ENCODE results near the gene CALCOCO1. TPM values are rescaled to one million over a fixed set of nuclear protein-coding genes. Genes with fewer than 3 reads are reported as not detected.

Gene CALCOCO1
- total RNA-seq, 4 donors from 2014 or later = 400 to 469 (median 424) TPM

GRCh38 chr12:53756300-53757100 is 29.2 kb upstream of the CALCOCO1 start:
- TF ChIP-seq CTCF (IDR thresholded peaks at IDR 0.05) = no peak
- TF ChIP-seq POLR2AphosphoS5 (IDR thresholded peaks at IDR 0.05) = no peak
- no peak for TF ChIP-seq EP300 (IDR thresholded peaks at IDR 0.05)
- TF ChIP-seq POLR2A (IDR thresholded peaks at IDR 0.05) = no peak
- Histone ChIP-seq H3K4me1 (peaks cover 0 to 25% (median 7%) of the 10 kb centered on the region in 3 donors), H3K4me3 (no peak overlapping the region), H3K27me3 (peaks cover 57% of the 10 kb centered on the region), H3K36me3 (no peaks in the 10 kb centered on the region), H3K9me3 (no peaks in the 10 kb centered on the region), H3K27ac (no peak overlapping the region)
- peak; percentile 9 for ATAC-seq
- 86% methylated on average over 3 to 4 of the region's 5 CpGs for WGBS, 2 donors (ENCODE audit: low coverage in 1 of 2)

GRCh38 chr12:53755893-53756292 is 28.6 kb upstream of the CALCOCO1 start:
- 27 to 42% methylated on average over 2 to 3 of the region's 3 CpGs for WGBS, 2 donors (ENCODE audit: low coverage in 1 of 2)
- no peaks in the 10 kb centered on the region for H3K36me3 ChIP-seq
- H3K4me3 ChIP-seq = no peak overlapping the region
- ATAC-seq = no peak
- no peaks in the 10 kb centered on the region for H3K9me3 ChIP-seq
- H3K27ac ChIP-seq = no peak overlapping the region
- peaks cover 57% of the 10 kb centered on the region for H3K27me3 ChIP-seq
- TF ChIP-seq CTCF (IDR thresholded peaks at IDR 0.05) = no peak
- no peak for TF ChIP-seq POLR2A (IDR thresholded peaks at IDR 0.05)
- TF ChIP-seq EP300 (IDR thresholded peaks at IDR 0.05) = no peak
- no peak for TF ChIP-seq POLR2AphosphoS5 (IDR thresholded peaks at IDR 0.05)
- H3K4me1 ChIP-seq = peaks cover 0 to 31% (median 11%) of the 10 kb centered on the region in 3 donors

- no peaks in the 10 kb centered on the region for H3K36me3 ChIP-seq
- H3K27ac ChIP-seq = no peak overlapping the region
- peaks cover 57% of the 10 kb centered on the region for H3K27me3 ChIP-seq
- TF ChIP-seq CTCF (IDR thresholded peaks at IDR 0.05) = no peak
- no peak for TF ChIP-seq POLR2AphosphoS5 (IDR thresholded peaks at IDR 0.05)
- no peak for TF ChIP-seq EP300 (IDR thresholded peaks at IDR 0.05)
- no peak for TF ChIP-seq POLR2A (IDR thresholded peaks at IDR 0.05)
- 80 to 87% methylated on average over 1 to 4 of the region's 4 CpGs for WGBS, 2 donors (ENCODE audit: low coverage in 1 of 2)
- ATAC-seq = no peak
- no peaks in the 10 kb centered on the region for H3K9me3 ChIP-seq
- peaks cover 0 to 35% (median 11%) of the 10 kb centered on the region in 3 donors for H3K4me1 ChIP-seq
- H3K4me3 ChIP-seq = no peak overlapping the region
Observed at GRCh38 chr12:53755451-53755891, 28.2 kb upstream of the CALCOCO1 start.

- peaks cover 0 to 39% (median 11%) of the 10 kb centered on the region in 3 donors for H3K4me1 ChIP-seq
- no peak overlapping the region for H3K4me3 ChIP-seq
- H3K27me3 ChIP-seq = peaks cover 55% of the 10 kb centered on the region
- TF ChIP-seq POLR2A (IDR thresholded peaks at IDR 0.05) = no peak
- TF ChIP-seq EP300 (IDR thresholded peaks at IDR 0.05) = no peak
- no peaks in the 10 kb centered on the region for H3K9me3 ChIP-seq
- 16% methylated on average over 3 of the region's 4 CpGs; no CpG with 5 or more reads in 1 of the 2 donors for WGBS, 2 donors (ENCODE audit: low coverage in 1 of 2)
- ATAC-seq = no peak
- H3K27ac ChIP-seq = no peak overlapping the region
- H3K36me3 ChIP-seq = no peaks in the 10 kb centered on the region
Observed at GRCh38 chr12:53754633-53755264, 27.5 kb upstream of the CALCOCO1 start.

GRCh38 chr12:53754188-53754585 is 26.9 kb upstream of the CALCOCO1 start:
- no peaks in the 10 kb centered on the region for H3K36me3 ChIP-seq
- 40 to 55% methylated on average over 6 to 7 of the region's 7 CpGs for WGBS, 2 donors (ENCODE audit: low coverage in 1 of 2)
- ATAC-seq = no peak
- peaks cover 0 to 39% (median 11%) of the 10 kb centered on the region in 3 donors for H3K4me1 ChIP-seq
- H3K4me3 ChIP-seq = no peak overlapping the region
- no peaks in the 10 kb centered on the region for H3K9me3 ChIP-seq
- H3K27me3 ChIP-seq = peaks cover 55% of the 10 kb centered on the region
- no peak overlapping the region for H3K27ac ChIP-seq
- TF ChIP-seq POLR2AphosphoS5 (IDR thresholded peaks at IDR 0.05) (no peak), CTCF (IDR thresholded peaks at IDR 0.05) (no peak), EP300 (IDR thresholded peaks at IDR 0.05) (no peak), POLR2A (IDR thresholded peaks at IDR 0.05) (no peak)
